Loucy (cell line): ENCODE results near the gene NAA35.

Experiments used
- H2AFZ ChIP-seq: fragments of 200-600 bp; sonication (generic); 2 replicates; pipeline ENCODE4 v1.6.0; 2016; ENCODE audit warnings: antibody characterized with exemption, mild to moderate bottlenecking, low read length, moderate library complexity
- H3F3A ChIP-seq: fragments of 200-600 bp; 2 replicates; pipeline ENCODE4 v1.6.0; 2016; ENCODE audit warnings: antibody characterized with exemption, low read depth, mild to moderate bottlenecking
- H3K27me3 ChIP-seq: fragments of 200-600 bp; sonication (generic); 2 replicates; pipeline ENCODE4 v1.6.1; 2014; ENCODE audit warnings: low read length, mild to moderate bottlenecking; ENCODE audit not compliant: insufficient read depth, poor library complexity, severe bottlenecking
- H3K36me3 ChIP-seq: fragments of 200-600 bp; sonication (generic); 2 replicates; pipeline ENCODE4 v1.6.1; 2016; ENCODE audit warnings: low read length; ENCODE audit not compliant: insufficient read depth
- H3K4me1 ChIP-seq: fragments of 200-600 bp; sonication (generic); 2 replicates; pipeline ENCODE4 v1.5.1; 2014; ENCODE audit warnings: low read length, mild to moderate bottlenecking; ENCODE audit not compliant: insufficient read depth, poor library complexity, severe bottlenecking
- H3K4me2 ChIP-seq: fragments of 200-600 bp; sonication (generic); 2 replicates; pipeline ENCODE4 v1.6.0; 2014; ENCODE audit warnings: antibody characterized with exemption, low read length, low read depth, mild to moderate bottlenecking; ENCODE audit not compliant: poor library complexity, severe bottlenecking
- H3K4me3 ChIP-seq: fragments of 200-600 bp; sonication (generic); 2 replicates; pipeline ENCODE4 v1.5.1; 2014; ENCODE audit warnings: low read length, mild to moderate bottlenecking, mixed read lengths; ENCODE audit not compliant: poor library complexity, severe bottlenecking
- H3K79me2 ChIP-seq: fragments of 200-600 bp; sonication (generic); 2 replicates; pipeline ENCODE4 v1.6.1; 2014; ENCODE audit warnings: low read length; ENCODE audit not compliant: insufficient read depth
- H3K9ac ChIP-seq: fragments of 200-600 bp; sonication (generic); 2 replicates; pipeline ENCODE4 v1.6.0; 2014; ENCODE audit warnings: mild to moderate bottlenecking, low read depth, low read length, moderate library complexity; ENCODE audit not compliant: poor library complexity, severe bottlenecking
- H3K9me2 ChIP-seq: fragments of 200-600 bp; sonication (generic); replicated peaks from 2 replicates; pipeline ENCODE4 v1.6.1; 2016; ENCODE audit warnings: low read depth, low read length, mixed read lengths
- H3K9me3 ChIP-seq: fragments of 200-600 bp; sonication (generic); 2 replicates; pipeline ENCODE4 v1.6.1; 2014; ENCODE audit warnings: mild to moderate bottlenecking, antibody characterized with exemption, low read length, low read depth; ENCODE audit not compliant: insufficient read depth
- H4K20me1 ChIP-seq: fragments of 200-600 bp; sonication (generic); 2 replicates; pipeline ENCODE4 v1.6.0; 2014; ENCODE audit warnings: antibody characterized with exemption, low read length, mild to moderate bottlenecking; ENCODE audit not compliant: insufficient read depth, poor library complexity, severe bottlenecking
- CTCF ChIP-seq: fragments of 200-600 bp; sonication (generic); conservative IDR thresholded peaks from 2 replicates; pipeline ENCODE4 v1.5.1; 2014; ENCODE audit warnings: mild to moderate bottlenecking, antibody characterized with exemption, low read length
- EZH2phosphoT487 ChIP-seq: fragments of 200-600 bp; IDR thresholded peaks from 2 replicates; pipeline ENCODE4 v1.6.1; 2018; ENCODE audit warnings: antibody characterized with exemption, mild to moderate bottlenecking, moderate library complexity, borderline replicate concordance

Gene NAA35

DNA sequence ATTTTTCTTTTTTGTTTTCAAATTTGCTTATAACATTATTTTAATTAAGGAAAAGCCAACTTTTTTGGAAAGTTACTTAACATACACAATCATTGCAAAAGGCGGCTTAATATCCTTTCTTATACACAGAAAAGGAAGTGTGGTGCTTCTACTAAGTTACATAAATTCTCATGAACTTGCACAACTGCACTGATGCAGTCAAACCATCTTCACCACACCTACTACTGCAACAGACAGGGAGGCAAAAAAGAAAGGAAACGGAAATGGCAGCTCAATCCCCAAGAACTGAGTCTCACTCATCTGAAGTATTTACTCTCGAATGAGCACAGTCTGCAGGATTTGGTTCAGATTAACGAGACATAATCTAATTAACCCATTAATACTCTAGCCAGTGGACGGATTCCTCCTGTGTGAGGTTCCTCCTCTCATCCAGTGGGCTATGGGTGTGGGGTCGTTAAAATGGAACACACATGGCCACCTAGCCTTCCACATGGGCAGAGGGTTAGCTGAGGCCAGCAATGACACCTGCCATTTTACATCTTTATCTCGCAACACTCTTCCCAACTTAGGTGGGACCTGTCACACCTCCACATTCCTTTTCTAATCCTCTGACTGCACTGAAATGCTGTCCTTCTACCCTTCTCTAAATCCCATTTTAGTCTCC lies 128.4 kb downstream of the NAA35 start:
- TF ChIP-seq EZH2phosphoT487 (no peak), CTCF (no peak)
- H3K36me3 ChIP-seq = no peaks in the 10 kb centered on the region
- H3K79me2 ChIP-seq = no peaks in the 10 kb centered on the region
- no peaks in the 10 kb centered on the region for H3K9me3 ChIP-seq
- no peak overlapping the region for H3K4me3 ChIP-seq
- H2AFZ ChIP-seq = no peak overlapping the region
- H3K9me2 ChIP-seq = no peaks in the 10 kb centered on the region
- H3K27me3 ChIP-seq = no peaks in the 10 kb centered on the region
- no peaks in the 10 kb centered on the region for H4K20me1 ChIP-seq
- no peaks in the 10 kb centered on the region for H3K4me1 ChIP-seq
- H3F3A ChIP-seq = no peaks in the 10 kb centered on the region
- H3K9ac ChIP-seq = no peak overlapping the region
- no peak overlapping the region for H3K4me2 ChIP-seq
